Kidney (tissue), 22 donors: ENCODE data around the gene KLC3. TPM values are rescaled to one million over a fixed set of nuclear protein-coding genes. Genes with fewer than 3 reads are reported as not detected.

Experiments
- DNase-seq, 5 donors: peaks; one replicate each; pipeline ENCODE4 v3.0.0-alpha.2; 2013 to 2020
- FAIRE-seq: peaks from 2 replicates; lab custom pipeline; 2012; peaks lifted over from hg19 to GRCh38; lab: Jason Lieb, UNC
- H3K27ac ChIP-seq, 2 donors: one replicate each; pipeline ENCODE4 v1.7.0; 2013; ENCODE audit warnings: low read depth in 2 of 2, low read length in 2 of 2, inconsistent platforms in 1 of 2
- H3K27me3 ChIP-seq: one replicate; pipeline ENCODE4 v1.7.1; 2013; ENCODE audit warnings: low read length, inconsistent platforms; ENCODE audit not compliant: control insufficient read depth, insufficient read depth
- H3K36me3 ChIP-seq, 3 donors: one replicate each; pipeline versions ENCODE4 v1.7.0 to v1.7.1; 2013; ENCODE audit warnings: low read length in 3 of 3, control low read depth in 1 of 3, inconsistent platforms in 1 of 3; ENCODE audit not compliant: insufficient read depth in 3 of 3, control insufficient read depth in 2 of 3
- H3K4me1 ChIP-seq, 3 donors: one replicate each; pipeline versions ENCODE4 v1.7.0 to v1.7.1; 2013; ENCODE audit warnings: low read length in 3 of 3, inconsistent platforms in 1 of 3, low read depth in 1 of 3; ENCODE audit not compliant: control insufficient read depth in 2 of 3, insufficient read depth in 2 of 3
- H3K4me3 ChIP-seq, 3 donors: one replicate each; pipeline versions ENCODE4 v1.7.0 to v1.8.1; 2013; ENCODE audit warnings: low read length in 3 of 3, control low read depth in 1 of 3, inconsistent platforms in 1 of 3
- H3K9ac ChIP-seq, 3 donors: one replicate each; pipeline versions ENCODE4 v1.7.0 to v1.7.1; 2013; ENCODE audit warnings: low read length in 3 of 3, control low read depth in 1 of 3, inconsistent platforms in 1 of 3
- H3K9me3 ChIP-seq, 3 donors: one replicate each; pipeline versions ENCODE4 v1.7.0 to v1.7.1; 2013; ENCODE audit warnings: low read length in 3 of 3, control low read depth in 1 of 3, inconsistent platforms in 1 of 3; ENCODE audit not compliant: control insufficient read depth in 2 of 3, insufficient read depth in 1 of 3
- intact Hi-C: fragments of 100-400 bp; cut with DNase I; formaldehyde crosslinking; loops from one replicate; pipeline ENCODE4 v1.11.1; 2022
- long read RNA-seq, 10 donors: library from polyadenylated mRNA in 1 of 10; unstranded in 1 of 10; transcript quantifications; one replicate each; pipeline ENCODE4 v2.0.0 and lab custom pipeline, GENCODE V29; 2021 to 2026
- polyA plus RNA-seq: library from polyadenylated mRNA; stranded (reverse); fragments of 350-450 nt; fragmentation: Illumina TruSeq; extraction: RNeasy Lipid Tissue Mini Kit (QIAGEN cat#74804); gene quantifications from one replicate; pipeline ENCODE4 v1.2.3, GENCODE V29; 2014; ENCODE audit warnings: low read depth, low replicate concordance; ENCODE audit not compliant: insufficient read depth
- total RNA-seq: library from RNA; stranded (reverse); fragmentation: NEBNext Ultra II Directional; extraction: Animal tissue kit (Norgen Biotek cat#: 25700); gene quantifications from one replicate; pipeline ENCODE4 v1.2.1, GENCODE V29; 2021
- TF ChIP-seq, protein P1 (sequence below): IDR thresholded peaks from 3 replicates; pipeline ENCODE4 v1.5.1; 2012; ENCODE audit warnings: mild to moderate bottlenecking, moderate library complexity, borderline replicate concordance; ENCODE audit not compliant: insufficient read depth; ENCODE audit errors: extremely low read depth
- donor health status: control.
- donor health status: control.
- donor health status: control.
- donor health status: control.
- donor health status: control.
- donor health status: DM: yes; HTN: yes; CAD: no.
- donor health status: Normal renal cell carcinoma (clear cell type).

The KLC3 gene
- total RNA-seq (3.3 TPM), polyA plus RNA-seq (4.5 TPM)
- long read RNA-seq, donor 1: 0 reads
- long read RNA-seq, donor 2: 0 reads
- long read RNA-seq, donor 3, partial matches to known transcripts: 0 of 2 reads
- long read RNA-seq, donor 3, other reads (novel, unspliced or antisense): 0 of 2 reads
- long read RNA-seq, donor 4, partial matches to known transcripts: 0 of 2 reads
- long read RNA-seq, donor 4, other reads (novel, unspliced or antisense): 0 of 2 reads
- long read RNA-seq, donor 5: 0 reads
- long read RNA-seq, donor 6, partial matches to known transcripts: 0 of 3 reads
- long read RNA-seq, donor 6, other reads (novel, unspliced or antisense): 0 of 3 reads
- long read RNA-seq, donor 7, partial matches to known transcripts: 0 of 5 reads
- long read RNA-seq, donor 7, other reads (novel, unspliced or antisense): 1 of 5 reads
- long read RNA-seq, donor 8: 0 reads
- long read RNA-seq, donor 9: 0 reads
- long read RNA-seq, donor 10, partial matches to known transcripts: 0 of 2 reads
- long read RNA-seq, donor 10, other reads (novel, unspliced or antisense): 0 of 2 reads

DNA sequence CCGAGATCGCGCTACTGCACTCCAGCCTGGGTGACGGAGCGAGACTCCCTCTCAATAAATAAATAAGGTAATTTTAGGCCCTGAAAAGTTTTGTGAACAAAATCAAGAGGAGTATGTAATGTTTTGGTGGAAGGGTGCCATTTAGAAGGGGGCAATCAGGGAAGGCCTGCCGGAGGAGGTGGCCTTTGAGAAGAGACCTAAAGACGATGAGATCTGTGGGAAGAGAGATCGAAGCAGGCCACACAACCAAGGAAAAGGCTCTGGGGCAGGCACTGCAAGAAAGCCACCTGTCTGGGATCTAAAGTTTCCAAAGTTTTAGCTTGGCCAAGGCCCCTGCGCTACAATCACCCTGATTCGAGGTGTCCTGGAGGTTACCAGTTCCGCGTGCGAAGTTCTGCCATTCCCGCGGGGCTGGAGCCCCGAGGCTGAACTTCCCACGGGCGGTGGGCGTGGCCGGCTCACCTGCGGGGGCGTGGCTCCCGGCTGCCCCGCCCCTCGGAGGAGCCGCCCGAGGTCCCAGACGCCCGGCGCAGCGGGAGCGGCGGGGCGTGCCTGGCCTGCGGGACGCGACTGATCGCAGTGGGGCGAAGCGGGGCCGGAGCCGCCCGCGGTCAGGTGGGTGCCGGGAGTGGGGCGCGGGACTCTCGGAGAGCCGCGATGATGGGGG is at the start of gene KLC3:
Gene KLC3 (plus strand): TSS at position 519 of the 667 bp plus-strand sequence. CDS start 4,792 bp downstream, outside the sequence.
- no peak within 1 kb of the TSS for H3K9ac ChIP-seq
- H3K27me3 ChIP-seq: peaks cover 5% of the 10 kb centered on the region
- intact Hi-C loops: no loop called here
- TF ChIP-seq, protein P1, sequence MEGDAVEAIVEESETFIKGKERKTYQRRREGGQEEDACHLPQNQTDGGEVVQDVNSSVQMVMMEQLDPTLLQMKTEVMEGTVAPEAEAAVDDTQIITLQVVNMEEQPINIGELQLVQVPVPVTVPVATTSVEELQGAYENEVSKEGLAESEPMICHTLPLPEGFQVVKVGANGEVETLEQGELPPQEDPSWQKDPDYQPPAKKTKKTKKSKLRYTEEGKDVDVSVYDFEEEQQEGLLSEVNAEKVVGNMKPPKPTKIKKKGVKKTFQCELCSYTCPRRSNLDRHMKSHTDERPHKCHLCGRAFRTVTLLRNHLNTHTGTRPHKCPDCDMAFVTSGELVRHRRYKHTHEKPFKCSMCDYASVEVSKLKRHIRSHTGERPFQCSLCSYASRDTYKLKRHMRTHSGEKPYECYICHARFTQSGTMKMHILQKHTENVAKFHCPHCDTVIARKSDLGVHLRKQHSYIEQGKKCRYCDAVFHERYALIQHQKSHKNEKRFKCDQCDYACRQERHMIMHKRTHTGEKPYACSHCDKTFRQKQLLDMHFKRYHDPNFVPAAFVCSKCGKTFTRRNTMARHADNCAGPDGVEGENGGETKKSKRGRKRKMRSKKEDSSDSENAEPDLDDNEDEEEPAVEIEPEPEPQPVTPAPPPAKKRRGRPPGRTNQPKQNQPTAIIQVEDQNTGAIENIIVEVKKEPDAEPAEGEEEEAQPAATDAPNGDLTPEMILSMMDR: no peak
- H3K36me3 ChIP-seq: no peaks in the 10 kb centered on the region
- peak within 1 kb of the TSS in 1 of 3 donors; percentile 32 for H3K4me3 ChIP-seq
- H3K4me1 ChIP-seq: peaks cover 0 to 6% (median 0%) of the 10 kb centered on the region in 3 donors
- H3K9me3 ChIP-seq: no peaks in the 10 kb centered on the region
- no peak within 1 kb of the TSS for H3K27ac ChIP-seq
- DNase-seq (peak in 4 of 5 donors; percentile 50 to 71 (median 63)), FAIRE-seq (no peak)

GRCh38 chr19:45291834-45292233 is 48.7 kb upstream of the KLC3 start:
- TF ChIP-seq, protein P1: no peak
- Histone ChIP-seq H3K9ac (no peak overlapping the region), H3K27ac (no peak overlapping the region), H3K27me3 (no peaks in the 10 kb centered on the region), H3K36me3 (peaks cover 0 to 4% (median 0%) of the 10 kb centered on the region in 3 donors), H3K9me3 (peaks cover 0 to 4% (median 0%) of the 10 kb centered on the region in 3 donors), H3K4me1 (peaks cover 0 to 2% (median 0%) of the 10 kb centered on the region in 3 donors), H3K4me3 (no peak overlapping the region)
- FAIRE-seq: no peak
- intact Hi-C loops: no loop called here
- no peak for DNase-seq

GRCh38 chr19:45293682-45294081 is 46.9 kb upstream of the KLC3 start:
- peaks cover 0 to 2% (median 0%) of the 10 kb centered on the region in 3 donors for H3K4me1 ChIP-seq
- no peak overlapping the region for H3K27ac ChIP-seq
- no peaks in the 10 kb centered on the region for H3K27me3 ChIP-seq
- H3K9ac ChIP-seq: no peak overlapping the region
- DNase-seq (no peak), FAIRE-seq (no peak)
- intact Hi-C loops: no loop called here
- TF ChIP-seq, protein P1: no peak
- no peak overlapping the region for H3K4me3 ChIP-seq
- peaks cover 0 to 7% (median 2%) of the 10 kb centered on the region in 3 donors for H3K36me3 ChIP-seq
- peaks cover 0 to 4% (median 0%) of the 10 kb centered on the region in 3 donors for H3K9me3 ChIP-seq
